Right lobe of liver (tissue), 6 donors: Measurements from ENCODE around the gene SLC22A5. TPM values are rescaled to one million over a fixed set of nuclear protein-coding genes. Genes with fewer than 3 reads are reported as not detected.

ENCODE experiments used
- ATAC-seq, 4 donors: fragments of 200-7000 bp; cut with Tn5 transposase; one replicate each; pipeline ENCODE4 v1.9.1; 2020; ENCODE audit warnings: mild to moderate bottlenecking in 4 of 4, moderate library complexity in 4 of 4
- DNase-seq, 3 donors: peaks; one replicate each; pipeline ENCODE4 v3.0.0-alpha.2; 2020
- H3K27ac ChIP-seq, 3 donors: fragments of 200-600 bp; one replicate each; pipeline ENCODE4 v1.8.0; 2022
- H3K27me3 ChIP-seq, 2 donors: fragments of 200-600 bp; one replicate each; pipeline ENCODE4 v1.8.0; 2022
- H3K36me3 ChIP-seq, 4 donors: fragments of 200-600 bp; sonication (generic) in 1 of 4; one replicate each; pipeline versions ENCODE4 v1.5.1 to v1.8.0; 2017 to 2022; ENCODE audit warnings: control low read depth in 1 of 4
- H3K4me1 ChIP-seq, 4 donors: fragments of 200-600 bp; sonication (generic) in 1 of 4; one replicate each; pipeline versions ENCODE4 v1.5.1 to v1.8.0; 2017 to 2022; ENCODE audit warnings: control low read depth in 1 of 4
- H3K4me3 ChIP-seq, 3 donors: fragments of 200-600 bp; one replicate each; pipeline ENCODE4 v1.8.0; 2022
- H3K9me3 ChIP-seq, 4 donors: fragments of 200-600 bp; sonication (generic) in 1 of 4; one replicate each; pipeline versions ENCODE4 v1.5.1 to v1.8.0; 2017 to 2022; ENCODE audit warnings: control low read depth in 1 of 4
- CTCF ChIP-seq, 4 donors: fragments of 200-600 bp in 3 of 4; fragments of 450-650 bp in 1 of 4; IDR thresholded peaks; one replicate each; pipeline versions ENCODE4 v1.5.1 to v1.8.0; 2016 to 2022; ENCODE audit warnings: antibody characterized with exemption in 4 of 4, mild to moderate bottlenecking in 2 of 4
- POLR2A ChIP-seq: fragments of 450-650 bp; IDR thresholded peaks from one replicate; pipeline ENCODE4 v1.6.1; 2017; ENCODE audit warnings: antibody characterized with exemption, mild to moderate bottlenecking
- WGBS: methylation state at CpG from one replicate; pipeline ENCODE4 v1.1.6; 2018; ENCODE audit warnings: low coverage, low lambda C conversion rate; ENCODE audit not compliant: insufficient coverage; ENCODE audit errors: missing lambda C conversion rate; 5-methylcytosine and 5-hydroxymethylcytosine counted together
- intact Hi-C, 2 donors: fragments of 100-400 bp; cut with DNase I; formaldehyde crosslinking; loops; one replicate each; pipeline versions ENCODE4 v1.11.2 to v1.14.1; 2022
- total RNA-seq, 6 experiments: library from RNA; depleted of rRNA in 2 of 6; stranded (reverse); fragments of >200 nt in 2 of 6; fragmentation: NEBNext Ultra II Directional in 3 of 6; extraction: Animal tissue kit (Norgen Biotek cat#: 25700) in 3 of 6; gene quantifications; one replicate each; pipeline versions ENCODE4 v1.1.0 to v1.2.4, GENCODE V29; 2016 to 2023
- donor health status: DM: no; HTN: yes; CAD: no.
- donor health status: DM: no; HTN: no; CAD: no.
- donor health status: DM: no; HTN: no; CAD: no.
- donor health status: DM: no; HTN: yes; CAD: no.
- donor health status: DM: no; HTN: yes; CAD: no.

SLC22A5 gene
- total RNA-seq, 6 experiments from 2014 or later, result 4.7 to 11.1 (median 6.5) TPM

- Histone ChIP-seq H3K9me3 (no peaks in the 10 kb centered on the region), H3K27me3 (no peaks in the 10 kb centered on the region), H3K36me3 (peaks cover 0 to 13% (median 0%) of the 10 kb centered on the region in 4 donors), H3K4me3 (no peak overlapping the region), H3K27ac (peak overlapping the region in 2 of 3 donors; percentile 38 to 62), H3K4me1 (peaks cover 5 to 88% (median 43%) of the 10 kb centered on the region in 4 donors)
- DNase-seq (no peak), ATAC-seq (no peak)
- 60% methylated on average over 2 of the region's 2 CpGs for WGBS
- intact Hi-C loops, result loop anchor here in 1 of 2 donors (10.0 kb wide), 1 partner anchor 46 kb away; no protein-coding TSS in a partner anchor
- no peak for TF ChIP-seq CTCF (IDR thresholded peaks at IDR 0.05)
- no peak for TF ChIP-seq POLR2A
These were observed 49.4 kb downstream of the SLC22A5 start for GRCh38 chr5:132418881-132419280.

- ATAC-seq (peak; percentile 69 to 76 (median 72)), DNase-seq (peak; percentile 63 to 74 (median 74))
- Histone ChIP-seq H3K36me3 (peaks cover 0 to 13% (median 0%) of the 10 kb centered on the region in 4 donors), H3K4me3 (no peak overlapping the region), H3K27me3 (no peaks in the 10 kb centered on the region), H3K4me1 (peaks cover 5 to 80% (median 39%) of the 10 kb centered on the region in 4 donors), H3K27ac (peak overlapping the region; percentile 45 to 62 (median 58)), H3K9me3 (no peaks in the 10 kb centered on the region)
- 28% methylated on average over 9 of the region's 12 CpGs for WGBS
- intact Hi-C loops, result loop anchor here (10.0 kb wide), 2 partner anchors 45 to 65 kb away; no protein-coding TSS in a partner anchor
- no peak for TF ChIP-seq POLR2A
- peak; percentile 85 to 91 (median 86) for TF ChIP-seq CTCF (IDR thresholded peaks at IDR 0.05)
These were observed 50.3 kb downstream of the SLC22A5 start for GRCh38 chr5:132419502-132420468.

- no peaks in the 10 kb centered on the region for H3K9me3 ChIP-seq
- intact Hi-C loops, result loop anchor here (10.0 kb wide), 1 partner anchor 64 kb away; no protein-coding TSS in a partner anchor
- 45% methylated on average over 7 of the region's 7 CpGs for WGBS
- ATAC-seq, result no peak
- H3K4me1 ChIP-seq, result peaks cover 4 to 73% (median 36%) of the 10 kb centered on the region in 4 donors
- H3K27me3 ChIP-seq, result no peaks in the 10 kb centered on the region
- no peak for DNase-seq
- TF ChIP-seq CTCF (IDR thresholded peaks at IDR 0.05), result no peak
- TF ChIP-seq POLR2A, result no peak
- H3K36me3 ChIP-seq, result peaks cover 0 to 13% (median 0%) of the 10 kb centered on the region in 4 donors
- no peak overlapping the region for H3K4me3 ChIP-seq
- peak overlapping the region; percentile 21 to 62 (median 58) for H3K27ac ChIP-seq
These were observed 51.3 kb downstream of the SLC22A5 start for GRCh38 chr5:132420706-132421272.

- peaks cover 0 to 13% (median 0%) of the 10 kb centered on the region in 4 donors for H3K36me3 ChIP-seq
- no peaks in the 10 kb centered on the region for H3K9me3 ChIP-seq
- no peak overlapping the region for H3K4me3 ChIP-seq
- intact Hi-C loops, result loop anchor here (10.0 kb wide), 1 partner anchor 63 kb away; no protein-coding TSS in a partner anchor
- 67% methylated on average over 3 of the region's 3 CpGs for WGBS
- TF ChIP-seq POLR2A, result no peak
- no peak for TF ChIP-seq CTCF (IDR thresholded peaks at IDR 0.05)
- no peaks in the 10 kb centered on the region for H3K27me3 ChIP-seq
- no peak for ATAC-seq
- peak overlapping the region; percentile 21 to 58 (median 42) for H3K27ac ChIP-seq
- H3K4me1 ChIP-seq, result peaks cover 3 to 74% (median 36%) of the 10 kb centered on the region in 4 donors
- DNase-seq, result no peak
These were observed 52.0 kb downstream of the SLC22A5 start for GRCh38 chr5:132421462-132421861.
